BJ (cell line): ENCODE data around the gene SLC30A4. TPM values are rescaled to one million over a fixed set of nuclear protein-coding genes. Genes with fewer than 3 reads are reported as not detected.
A peak's percentile ranks its signal among the peaks of the same experiment; 100 is the strongest.

ENCODE experiments used
- CTCF ChIA-PET: fragments of 350-600 bp; formaldehyde crosslinking; extraction: SDS; loops from one replicate; lab custom pipeline; 2021; ENCODE audit warnings: antibody characterized with exemption, inconsistent platforms; lab: Yijun Ruan, JAX
- POLR2A ChIA-PET: fragments of 300-600 bp; sonication (Branson Sonifier 250); formaldehyde crosslinking; extraction: SDS; loops from one replicate; lab custom pipeline; 2021; ENCODE audit warnings: antibody characterized with exemption; lab: Charles Lee
- DNase-seq: peaks from one replicate; pipeline ENCODE4 v3.0.0-alpha.2; 2011; ENCODE audit warnings: low read depth
- H3K27me3 ChIP-seq: 2 replicates; pipeline ENCODE4 v1.6.0; 2011; ENCODE audit warnings: low read length; ENCODE audit not compliant: control insufficient read depth, insufficient read depth
- H3K36me3 ChIP-seq: 2 replicates; pipeline ENCODE4 v1.5.1; 2011; ENCODE audit warnings: low read length; ENCODE audit not compliant: control insufficient read depth, insufficient read depth
- H3K4me3 ChIP-seq: 2 replicates; pipeline ENCODE4 v1.5.1; 2011; ENCODE audit warnings: low read depth, mild to moderate bottlenecking, control low read depth, low read length
- polyA plus RNA-seq: library from polyadenylated mRNA; depleted of rRNA; stranded (reverse); fragments of >200 nt; gene quantifications from 2 replicates; pipeline ENCODE4 v1.2.3, GENCODE V29; 2011
- TF ChIP-seq, protein P1 (sequence below): IDR thresholded peaks from 2 replicates; pipeline ENCODE4 v1.5.1; 2011; ENCODE audit warnings: low read depth, mild to moderate bottlenecking, control low read depth, inconsistent platforms, low read length, moderate library complexity; ENCODE audit not compliant: insufficient read depth

Gene SLC30A4
- polyA plus RNA-seq, 1 experiment: 5.2 TPM

DNA sequence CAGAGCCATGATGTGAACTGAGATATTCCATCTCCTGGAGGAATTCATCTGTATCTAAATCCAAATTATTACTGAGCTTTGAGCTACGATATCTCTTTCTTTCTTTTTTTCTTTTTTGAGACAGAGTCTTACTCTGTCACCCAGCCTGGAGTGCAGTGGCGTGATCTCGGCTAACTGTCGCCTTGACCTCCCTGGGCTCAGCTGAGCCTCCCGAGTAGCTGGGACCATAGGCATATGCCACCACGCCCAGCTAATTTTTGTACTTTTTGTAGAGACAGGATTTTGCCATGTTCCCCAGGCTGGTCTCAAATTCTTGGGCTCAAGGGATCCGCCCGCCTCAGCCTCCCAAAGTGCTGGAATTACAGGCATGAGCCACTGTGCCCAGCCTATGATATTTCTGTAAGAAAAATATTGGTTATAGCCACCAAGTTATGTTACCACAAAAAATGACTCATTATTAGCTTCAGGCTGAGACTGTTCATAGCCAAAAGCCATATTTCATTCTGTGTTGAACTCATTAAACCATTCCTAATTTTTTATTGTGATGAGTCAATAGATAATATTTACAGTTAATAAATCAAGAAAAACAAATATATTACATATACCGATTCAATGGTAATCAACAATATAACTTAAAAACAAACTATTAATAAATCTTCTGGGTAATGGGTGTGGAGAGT, 27.1 kb upstream of the SLC30A4 start:
- ChIA-PET POLR2A (no interaction called here), CTCF (interaction anchor here (0.7 to 1.7 kb wide), 6 partner anchors 12 to 120 kb away, joined by 3 to 5 read pairs (median 4); partner anchors contain the start of gene BLOC1S6)
- DNase-seq: peak; percentile 74

DNA sequence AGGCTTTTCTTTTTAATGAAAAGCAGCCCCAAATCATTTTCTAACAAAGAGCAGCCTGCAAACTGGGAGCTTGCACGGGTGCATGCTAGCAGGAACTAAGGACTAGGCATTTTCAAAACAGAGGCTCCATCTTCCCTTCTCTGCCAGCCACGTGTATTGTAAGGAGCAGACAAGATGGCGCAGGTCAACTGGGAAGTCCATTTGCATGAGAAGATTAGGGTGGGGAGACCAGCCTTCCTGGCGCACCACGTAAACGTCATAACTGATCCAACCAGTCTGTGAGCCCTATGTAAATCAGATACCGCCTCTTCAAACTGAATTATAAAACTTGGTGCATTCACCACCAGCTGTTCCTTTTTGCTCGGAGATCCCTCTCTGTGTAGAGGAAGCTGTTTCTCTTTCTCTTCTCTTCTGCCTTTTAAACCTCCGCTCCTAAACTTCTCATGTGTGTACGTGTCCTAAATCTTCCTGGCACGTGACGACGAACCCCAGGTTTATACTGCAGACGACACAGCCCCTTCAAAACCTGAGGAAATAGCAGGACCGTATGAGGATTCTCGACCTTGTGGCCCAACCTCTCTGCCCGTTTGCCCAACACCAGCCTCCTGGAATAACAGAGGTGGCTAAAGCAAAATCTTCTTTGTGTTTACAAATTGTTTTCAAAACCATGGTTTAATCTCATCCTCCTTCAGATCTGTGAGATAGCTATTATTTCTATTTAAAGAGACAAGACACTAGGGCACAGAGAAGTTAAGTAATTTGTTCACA, 26.4 kb upstream of the SLC30A4 start:
- no peak for DNase-seq
- Histone ChIP-seq H3K4me3 (no peak overlapping the region), H3K27me3 (peaks cover 1% of the 10 kb centered on the region; the same call in 1 of the 2 replicates), H3K36me3 (no peaks in the 10 kb centered on the region)
- CTCF ChIA-PET: interaction anchor here (0.6 to 2.1 kb wide), 9 partner anchors 11 to 119 kb away, joined by 3 to 6 read pairs (median 4); partner anchors contain the start of gene BLOC1S6
- TF ChIP-seq, protein P1, sequence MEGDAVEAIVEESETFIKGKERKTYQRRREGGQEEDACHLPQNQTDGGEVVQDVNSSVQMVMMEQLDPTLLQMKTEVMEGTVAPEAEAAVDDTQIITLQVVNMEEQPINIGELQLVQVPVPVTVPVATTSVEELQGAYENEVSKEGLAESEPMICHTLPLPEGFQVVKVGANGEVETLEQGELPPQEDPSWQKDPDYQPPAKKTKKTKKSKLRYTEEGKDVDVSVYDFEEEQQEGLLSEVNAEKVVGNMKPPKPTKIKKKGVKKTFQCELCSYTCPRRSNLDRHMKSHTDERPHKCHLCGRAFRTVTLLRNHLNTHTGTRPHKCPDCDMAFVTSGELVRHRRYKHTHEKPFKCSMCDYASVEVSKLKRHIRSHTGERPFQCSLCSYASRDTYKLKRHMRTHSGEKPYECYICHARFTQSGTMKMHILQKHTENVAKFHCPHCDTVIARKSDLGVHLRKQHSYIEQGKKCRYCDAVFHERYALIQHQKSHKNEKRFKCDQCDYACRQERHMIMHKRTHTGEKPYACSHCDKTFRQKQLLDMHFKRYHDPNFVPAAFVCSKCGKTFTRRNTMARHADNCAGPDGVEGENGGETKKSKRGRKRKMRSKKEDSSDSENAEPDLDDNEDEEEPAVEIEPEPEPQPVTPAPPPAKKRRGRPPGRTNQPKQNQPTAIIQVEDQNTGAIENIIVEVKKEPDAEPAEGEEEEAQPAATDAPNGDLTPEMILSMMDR: no peak
- POLR2A ChIA-PET: no interaction called here

More for the DNA sequence above, 27.1 kb upstream of the SLC30A4 start:
- no peak overlapping the region for H3K4me3 ChIP-seq
- peaks cover 1% of the 10 kb centered on the region; the same call in 1 of the 2 replicates for H3K27me3 ChIP-seq
- TF ChIP-seq, protein P1: no peak
- H3K36me3 ChIP-seq: no peaks in the 10 kb centered on the region

DNA sequence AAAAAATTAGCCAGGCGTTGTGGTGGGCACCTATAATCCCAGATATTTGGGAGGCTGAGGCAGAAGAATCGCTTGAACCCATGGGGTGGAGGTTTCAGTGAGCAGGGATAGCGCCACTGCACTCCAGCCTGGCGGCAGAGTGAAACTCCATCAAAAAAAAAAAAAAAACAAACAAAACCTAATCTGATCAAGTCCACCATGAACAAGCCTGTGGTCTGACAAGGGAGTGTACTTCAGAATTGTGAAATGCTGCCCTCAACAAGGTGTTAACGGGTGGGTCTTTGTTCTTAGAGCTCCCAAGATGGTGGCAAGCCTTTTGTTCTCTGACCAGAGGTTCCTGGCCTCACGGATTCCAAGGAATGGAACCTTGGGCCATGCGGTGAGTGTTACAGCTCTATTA, 24.2 kb upstream of the SLC30A4 start:
- peaks cover 1% of the 10 kb centered on the region; the same call in 1 of the 2 replicates for H3K27me3 ChIP-seq
- POLR2A ChIA-PET: no interaction called here
- CTCF ChIA-PET: interaction anchor here (0.8 kb wide), 1 partner anchor 116 kb away, joined by 3 read pairs; no protein-coding TSS in a partner anchor
- TF ChIP-seq, protein P1: no peak
- no peaks in the 10 kb centered on the region for H3K36me3 ChIP-seq
- DNase-seq: no peak
- H3K4me3 ChIP-seq: no peak overlapping the region

DNA sequence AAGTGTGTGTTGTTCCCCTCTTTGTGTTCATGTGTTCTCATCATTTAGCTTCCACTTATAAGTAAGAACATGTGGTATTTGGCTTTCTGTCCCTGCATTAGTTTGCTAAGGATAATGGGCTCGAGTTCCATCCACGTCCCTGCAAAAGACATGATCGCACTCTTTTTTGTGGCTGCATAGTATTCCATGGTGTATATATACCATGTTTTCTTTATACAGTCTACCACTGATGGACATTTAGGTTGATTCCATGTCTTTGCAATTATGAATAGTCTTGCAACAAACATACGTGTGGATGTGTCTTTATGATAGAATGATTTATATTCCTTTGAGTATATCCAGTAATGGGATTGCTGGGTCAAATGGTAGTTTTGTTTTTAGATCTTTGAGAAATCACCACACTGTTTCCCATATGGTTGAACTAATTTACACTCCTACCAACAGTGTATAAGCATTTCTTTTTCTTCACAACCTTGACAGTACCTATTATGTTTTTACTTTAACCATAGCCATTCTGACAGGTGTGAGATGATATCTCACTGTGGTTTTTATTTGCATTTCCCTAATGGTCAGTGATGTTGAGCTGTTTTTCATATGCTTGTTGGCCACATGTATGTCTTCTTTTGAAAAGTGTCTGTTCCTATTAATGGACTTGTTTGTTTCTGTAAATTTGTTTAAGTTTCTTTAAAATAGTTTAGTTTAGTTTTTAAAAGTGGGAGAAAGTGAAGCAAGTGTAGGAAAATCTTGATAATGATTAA, 21.9 kb upstream of the SLC30A4 start:
- Histone ChIP-seq H3K4me3 (no peak overlapping the region), H3K36me3 (no peaks in the 10 kb centered on the region), H3K27me3 (peaks cover 1% of the 10 kb centered on the region; the same call in 1 of the 2 replicates)
- no peak for DNase-seq
- CTCF ChIA-PET: no interaction called here
- TF ChIP-seq, protein P1: no peak
- POLR2A ChIA-PET: no interaction called here
